HFFc6 (cell line): ENCODE data around the gene HBM. TPM values are rescaled to one million over a fixed set of nuclear protein-coding genes. Genes with fewer than 3 reads are reported as not detected.
"Not testable (repeated sequence)": the region's sequence is repeated elsewhere in the genome, so short reads cannot be mapped to it uniquely, and the experiment has no call there.

Experiments
- DNase-seq: peaks from one replicate; pipeline ENCODE4 v3.0.0-alpha.2; 2018
- H3K27ac Mint-ChIP-seq: 2 replicates; pipeline ENCODE4 v1.8.0; 2020; ENCODE audit warnings: mild to moderate bottlenecking, mixed read lengths
- H3K27me3 Mint-ChIP-seq: 2 replicates; pipeline ENCODE4 v1.8.0; 2021; ENCODE audit warnings: mild to moderate bottlenecking, moderate library complexity, mixed read lengths; ENCODE audit not compliant: insufficient read depth
- H3K36me3 Mint-ChIP-seq: 2 replicates; pipeline ENCODE4 v1.8.0; 2021; ENCODE audit warnings: low read depth, mixed read lengths
- H3K4me1 Mint-ChIP-seq: 2 replicates; pipeline ENCODE4 v1.8.0; 2020; ENCODE audit warnings: low read depth, mixed read lengths
- H3K4me3 Mint-ChIP-seq: 2 replicates; pipeline ENCODE4 v1.8.0; 2020; ENCODE audit warnings: mild to moderate bottlenecking, moderate library complexity, mixed read lengths
- H3K9me3 Mint-ChIP-seq: 2 replicates; pipeline ENCODE4 v1.8.0; 2020; ENCODE audit warnings: mild to moderate bottlenecking, mixed read lengths
- CTCF ChIP-seq: fragments of 200-600 bp; sonication (generic); IDR thresholded peaks from 2 replicates; pipeline ENCODE4 v1.5.0; 2021; ENCODE audit warnings: antibody characterized with exemption, mild to moderate bottlenecking
- total RNA-seq, 6 experiments: library from RNA; stranded (reverse); fragmentation: NEBNext Ultra II Directional; extraction: Animal tissue kit (Norgen Biotek cat#: 25700); gene quantifications; 2 replicates in 1 of 6; 3 replicates in 5 of 6; pipeline ENCODE4 v1.2.3, GENCODE V29; 2021

The HBM gene
- total RNA-seq, 6 experiments from 2014 or later: not detected

- TF ChIP-seq CTCF: no peak
- H3K27me3 Mint-ChIP-seq: peaks cover 15% of the 10 kb centered on the region
- peak; percentile 74 for DNase-seq
Observed at GRCh38 chr16:149024-149660, 16.6 kb upstream of the HBM start.

GRCh38 chr16:152141-153128 lies 13.3 kb upstream of the HBM start, which contains the start of gene HBZ:
TSS of gene HBZ (plus strand) at chr16:152644. CDS start at chr16:152910, 266 bp downstream.
- H3K27ac Mint-ChIP-seq: no peak within 1 kb of the TSS
- no peak for TF ChIP-seq CTCF
- H3K4me1 Mint-ChIP-seq: peaks cover 25% of the 10 kb centered on the region
- DNase-seq: no peak
- peaks cover 5% of the 10 kb centered on the region; the same call in 1 of the 2 replicates for H3K36me3 Mint-ChIP-seq
- no peaks in the 10 kb centered on the region for H3K9me3 Mint-ChIP-seq
- H3K4me3 Mint-ChIP-seq: no peak within 1 kb of the TSS
- peaks cover 14% of the 10 kb centered on the region for H3K27me3 Mint-ChIP-seq

More at GRCh38 chr16:149024-149660, 16.6 kb upstream of the HBM start:
- peak overlapping the region; percentile 63 for H3K27ac Mint-ChIP-seq
- H3K4me1 Mint-ChIP-seq: peaks cover 17% of the 10 kb centered on the region
- H3K9me3 Mint-ChIP-seq: no peaks in the 10 kb centered on the region
- H3K4me3 Mint-ChIP-seq: peak overlapping the region; percentile 58; the same call in 1 of the 2 replicates
- H3K36me3 Mint-ChIP-seq: no peaks in the 10 kb centered on the region

- not testable (repeated sequence) for H3K4me3 Mint-ChIP-seq, H3K9me3 Mint-ChIP-seq, H3K27ac Mint-ChIP-seq, H3K36me3 Mint-ChIP-seq, DNase-seq
- H3K27me3 Mint-ChIP-seq: peaks cover 14% of the 10 kb centered on the region
- H3K4me1 Mint-ChIP-seq: peaks cover 25% of the 10 kb centered on the region
Observed at GRCh38 chr16:153129-153521, 12.7 kb upstream of the HBM start.

GRCh38 chr16:153550-154216 lies 12.1 kb upstream of the HBM start:
- DNase-seq, H3K9me3 Mint-ChIP-seq, H3K27ac Mint-ChIP-seq, H3K4me3 Mint-ChIP-seq, H3K36me3 Mint-ChIP-seq: not testable (repeated sequence)
- Mint-ChIP-seq H3K27me3 (peaks cover 14% of the 10 kb centered on the region), H3K4me1 (peaks cover 19% of the 10 kb centered on the region)

- TF ChIP-seq CTCF: no peak
- Mint-ChIP-seq H3K4me3 (peak overlapping the region; percentile 68), H3K27me3 (peaks cover 15% of the 10 kb centered on the region), H3K9me3 (no peaks in the 10 kb centered on the region), H3K27ac (no peak overlapping the region), H3K4me1 (peaks cover 12% of the 10 kb centered on the region), H3K36me3 (peaks cover 5% of the 10 kb centered on the region; the same call in 1 of the 2 replicates)
- DNase-seq: no peak
Observed at GRCh38 chr16:154217-155030, 11.4 kb upstream of the HBM start.

- TF ChIP-seq CTCF: no peak
- Mint-ChIP-seq H3K4me1 (peaks cover 8% of the 10 kb centered on the region), H3K27ac (no peak overlapping the region), H3K27me3 (peaks cover 16% of the 10 kb centered on the region), H3K9me3 (no peaks in the 10 kb centered on the region), H3K36me3 (peaks cover 5% of the 10 kb centered on the region; the same call in 1 of the 2 replicates), H3K4me3 (peak overlapping the region; percentile 68)
- no peak for DNase-seq
Observed at GRCh38 chr16:155031-155398, 10.8 kb upstream of the HBM start.
